ENCODE measurements around the gene SYNDIG1. TPM values are rescaled to one million over a fixed set of nuclear protein-coding genes. Genes with fewer than 3 reads are reported as not detected.
"Not testable (repeated sequence)": the region's sequence is repeated elsewhere in the genome, so short reads cannot be mapped to it uniquely, and the experiment has no call there.

The SYNDIG1 gene
- total and polyA plus RNA-seq, 2 experiments from 2014 or later: 1.7 to 2.4 TPM

DNA sequence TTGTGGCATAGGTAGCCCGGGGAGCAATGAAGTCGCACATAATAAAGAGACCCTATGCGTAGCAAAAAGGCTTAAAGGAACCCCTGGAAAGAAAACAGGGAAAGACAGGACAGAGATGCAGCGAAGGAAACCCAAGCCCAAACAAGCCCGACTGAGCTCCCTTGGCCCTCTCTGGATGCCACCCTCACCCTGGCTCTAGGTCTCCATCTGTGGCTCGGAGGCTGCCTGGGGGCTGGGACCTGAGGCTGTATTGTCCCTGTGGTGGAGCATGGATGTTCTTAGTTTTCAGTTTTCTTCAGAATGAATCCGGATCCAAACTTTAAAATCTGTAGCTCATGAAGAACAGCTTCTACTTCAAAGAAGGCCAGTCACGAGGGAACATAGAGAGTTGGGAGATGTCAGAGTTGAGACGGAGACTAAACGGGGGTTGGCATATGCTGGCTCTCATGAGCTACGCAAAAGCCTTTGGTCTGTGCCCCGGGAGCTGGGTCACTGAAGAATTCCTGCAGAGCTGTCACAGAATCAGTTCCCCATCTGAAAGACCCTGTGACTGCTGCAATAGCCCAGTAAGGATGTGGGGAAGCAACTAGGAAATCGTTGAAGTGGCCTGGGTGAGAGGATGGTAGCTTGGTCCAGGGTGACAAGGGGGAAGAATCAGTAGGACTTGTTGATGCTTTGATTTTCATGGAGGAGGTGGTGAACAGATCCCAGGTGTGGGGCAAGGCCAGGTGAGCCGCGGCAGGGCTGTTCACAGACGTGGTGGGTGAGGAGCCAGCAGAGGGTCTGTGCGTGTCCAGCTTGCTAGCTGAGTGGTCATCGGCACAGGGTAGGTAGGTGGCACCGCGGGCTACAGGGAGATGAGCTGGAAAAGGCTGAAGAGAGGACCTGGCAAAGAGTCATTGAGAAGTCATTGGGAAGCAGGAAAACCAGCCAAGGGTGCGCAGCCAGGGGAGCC lies 35.2 kb downstream of the SYNDIG1 start:
- Histone ChIP-seq H3K36me3 (no peaks in the 10 kb centered on the region), H3K4me3 (no peak overlapping the region), H3K27ac (peak overlapping the region; percentile 88), H3K4me1 (ENCODE audit: low read depth) (peaks cover 30% of the 10 kb centered on the region), H3K9me3 (ENCODE audit: low read depth) (no peaks in the 10 kb centered on the region), H3K27me3 (no peaks in the 10 kb centered on the region)
- TF ChIP-seq CTCF (IDR thresholded peaks at IDR 0.05; ENCODE audit: low read depth, low read length): no peak
- no peak for DNase-seq (ENCODE audit: low read depth in 1 of 2, low spot score in 1 of 2)

- Histone ChIP-seq H3K4me3 (no peak overlapping the region), H3K4me1 (ENCODE audit: low read depth) (peaks cover 30% of the 10 kb centered on the region), H3K27me3 (no peaks in the 10 kb centered on the region), H3K36me3 (no peaks in the 10 kb centered on the region), H3K27ac (no peak overlapping the region), H3K9me3 (ENCODE audit: low read depth) (no peaks in the 10 kb centered on the region)
- TF ChIP-seq CTCF (IDR thresholded peaks at IDR 0.05; ENCODE audit: low read depth, low read length): no peak
- no peak for DNase-seq (ENCODE audit: low read depth in 1 of 2, low spot score in 1 of 2)
These were observed 36.7 kb downstream of the SYNDIG1 start for GRCh38 chr20:24506146-24506545.

- Histone ChIP-seq H3K36me3 (no peaks in the 10 kb centered on the region), H3K27ac (no peak overlapping the region), H3K4me3 (no peak overlapping the region), H3K9me3 (ENCODE audit: low read depth) (no peaks in the 10 kb centered on the region), H3K27me3 (no peaks in the 10 kb centered on the region), H3K4me1 (ENCODE audit: low read depth) (peaks cover 30% of the 10 kb centered on the region)
- TF ChIP-seq CTCF (IDR thresholded peaks at IDR 0.05; ENCODE audit: low read depth, low read length): no peak
- DNase-seq (ENCODE audit: low read depth in 1 of 2, low spot score in 1 of 2): no peak
These were observed 37.3 kb downstream of the SYNDIG1 start for GRCh38 chr20:24506696-24507095.

- Histone ChIP-seq H3K27me3 (no peaks in the 10 kb centered on the region), H3K36me3 (no peaks in the 10 kb centered on the region), H3K9me3 (ENCODE audit: low read depth) (no peaks in the 10 kb centered on the region), H3K4me3 (no peak overlapping the region), H3K27ac (no peak overlapping the region), H3K4me1 (ENCODE audit: low read depth) (peaks cover 28% of the 10 kb centered on the region)
- no peak for TF ChIP-seq CTCF (IDR thresholded peaks at IDR 0.05; ENCODE audit: low read depth, low read length)
- no peak for DNase-seq (ENCODE audit: low read depth in 1 of 2, low spot score in 1 of 2)
These were observed 37.9 kb downstream of the SYNDIG1 start for GRCh38 chr20:24507182-24507853.

DNA sequence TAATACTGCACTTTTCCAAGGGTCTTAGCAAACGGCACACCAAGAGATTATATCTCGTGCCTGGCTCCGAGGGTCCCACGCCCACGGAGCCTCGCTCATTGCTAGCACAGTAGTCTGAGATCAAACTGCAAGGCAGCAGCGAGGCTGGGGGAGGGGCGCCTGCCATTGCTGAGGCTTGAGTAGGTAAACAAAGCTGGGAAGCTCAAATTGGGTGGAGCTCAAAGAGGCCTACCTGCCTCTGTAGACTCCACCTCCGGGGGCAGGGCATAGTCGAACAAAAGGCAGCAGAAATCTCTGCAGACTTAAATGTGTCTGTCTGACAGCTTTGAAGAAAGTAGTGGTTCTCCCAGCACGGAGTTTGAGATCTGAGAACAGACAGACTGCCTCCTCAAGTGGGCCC lies 43.0 kb downstream of the SYNDIG1 start:
- H3K4me1 ChIP-seq (ENCODE audit: low read depth); H3K4me3 ChIP-seq: not testable (repeated sequence)

DNA sequence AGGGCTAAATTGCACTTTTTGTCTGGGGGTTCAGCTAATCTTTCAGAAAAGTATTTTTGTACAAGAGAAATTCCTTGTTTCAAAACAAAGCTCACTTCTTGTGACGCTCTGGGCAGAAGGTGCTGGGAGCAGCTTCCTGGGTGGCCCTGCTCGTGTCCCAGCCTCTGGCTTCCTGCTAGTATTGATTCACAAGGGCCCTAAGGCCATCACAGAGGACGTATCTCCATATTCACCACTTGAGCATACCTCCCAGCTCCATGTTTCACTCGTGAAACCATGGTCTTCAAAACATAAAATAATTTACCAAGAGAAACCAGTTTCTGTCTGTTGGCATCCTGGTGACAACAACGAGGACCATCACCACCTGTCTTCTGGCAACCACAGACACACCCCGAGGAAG lies 49.1 kb downstream of the SYNDIG1 start:
- Histone ChIP-seq H3K9me3 (ENCODE audit: low read depth) (no peaks in the 10 kb centered on the region), H3K36me3 (no peaks in the 10 kb centered on the region), H3K27me3 (no peaks in the 10 kb centered on the region), H3K4me3 (no peak overlapping the region), H3K4me1 (ENCODE audit: low read depth) (no peaks in the 10 kb centered on the region), H3K27ac (no peak overlapping the region)
- no peak for TF ChIP-seq CTCF (IDR thresholded peaks at IDR 0.05; ENCODE audit: low read depth, low read length)
- no peak for DNase-seq (ENCODE audit: low read depth in 1 of 2, low spot score in 1 of 2)

More for the DNA sequence above, 43.0 kb downstream of the SYNDIG1 start:
- H3K36me3 ChIP-seq; DNase-seq (ENCODE audit: low read depth in 1 of 2, low spot score in 1 of 2); H3K27ac ChIP-seq; H3K27me3 ChIP-seq; H3K9me3 ChIP-seq (ENCODE audit: low read depth): not testable (repeated sequence)

Measured in cardiac muscle cell (in vitro differentiated cells and primary cell).